Liver (tissue), 9 donors: ENCODE data around the gene ZNF687. TPM values are rescaled to one million over a fixed set of nuclear protein-coding genes. Genes with fewer than 3 reads are reported as not detected.
A peak's percentile ranks its signal among the peaks of the same experiment; 100 is the strongest.

Experiments
- DNase-seq: peaks from one replicate; pipeline ENCODE4 v3.0.0-alpha.2; 2017; ENCODE audit warnings: low spot score
- H3K27ac ChIP-seq, 2 donors: one replicate each; pipeline ENCODE4 v1.7.0; 2013; ENCODE audit warnings: inconsistent platforms in 2 of 2, low read length in 2 of 2, control low read depth in 1 of 2, low read depth in 1 of 2, mild to moderate bottlenecking in 1 of 2
- H3K27me3 ChIP-seq, 4 donors: one replicate each; pipeline versions ENCODE4 v1.6.1 to v1.7.0; 2013; ENCODE audit warnings: low read length in 3 of 4, inconsistent platforms in 1 of 4, mild to moderate bottlenecking in 1 of 4, moderate library complexity in 1 of 4; ENCODE audit not compliant: control insufficient read depth in 4 of 4, insufficient read depth in 4 of 4
- H3K36me3 ChIP-seq, 4 donors: one replicate each; pipeline versions ENCODE4 v1.6.1 to v1.7.0; 2013; ENCODE audit warnings: low read length in 3 of 4, mild to moderate bottlenecking in 3 of 4, low read depth in 1 of 4, moderate library complexity in 1 of 4; ENCODE audit not compliant: control insufficient read depth in 4 of 4, insufficient read depth in 3 of 4
- H3K4me1 ChIP-seq, 4 donors: one replicate each; pipeline versions ENCODE4 v1.6.1 to v1.7.0; 2013; ENCODE audit warnings: low read length in 3 of 4, mild to moderate bottlenecking in 3 of 4, moderate library complexity in 1 of 4; ENCODE audit not compliant: control insufficient read depth in 4 of 4, insufficient read depth in 4 of 4
- H3K4me3 ChIP-seq, 3 donors: one replicate each; pipeline versions ENCODE4 v1.6.1 to v1.7.0; 2013; ENCODE audit warnings: low read length in 3 of 3, control low read depth in 1 of 3, low read depth in 1 of 3, mild to moderate bottlenecking in 1 of 3
- H3K9ac ChIP-seq, 2 donors: one replicate each; pipeline ENCODE4 v1.7.0; 2013; ENCODE audit warnings: low read length in 2 of 2, mild to moderate bottlenecking in 2 of 2, moderate library complexity in 2 of 2, control low read depth in 1 of 2, low read depth in 1 of 2
- H3K9me3 ChIP-seq, 4 donors: one replicate each; pipeline versions ENCODE4 v1.6.1 to v1.7.0; 2013; ENCODE audit warnings: low read length in 3 of 4; ENCODE audit not compliant: control insufficient read depth in 4 of 4
- CTCF ChIP-seq: fragments of 150-350 bp; IDR thresholded peaks from 2 replicates; pipeline ENCODE4 v1.5.1; 2017; ENCODE audit warnings: improper control_type of control experiment, low read depth, low read length; ENCODE audit not compliant: missing input control
- EGR1 ChIP-seq, 2 donors: IDR thresholded peaks; 2 replicates each; pipeline ENCODE4 v1.6.1; 2016 to 2018; ENCODE audit warnings: antibody characterized with exemption in 2 of 2, low read depth in 2 of 2
- FOXA1 ChIP-seq: IDR thresholded peaks from 2 replicates; pipeline ENCODE4 v1.6.1; 2016; ENCODE audit warnings: antibody characterized with exemption
- FOXA2 ChIP-seq: IDR thresholded peaks from 2 replicates; pipeline ENCODE4 v1.6.1; 2016; ENCODE audit warnings: antibody characterized with exemption
- GABPA ChIP-seq, 2 donors: IDR thresholded peaks in 1 of 2; conservative IDR thresholded peaks in 1 of 2; 2 replicates each; pipeline ENCODE4 v1.6.1; 2016; ENCODE audit warnings: antibody characterized with exemption in 2 of 2, mild to moderate bottlenecking in 1 of 2, moderate library complexity in 1 of 2
- HNF4A ChIP-seq, 2 donors: conservative IDR thresholded peaks; 2 replicates each; pipeline ENCODE4 v1.6.1; 2016; ENCODE audit warnings: antibody characterized with exemption in 2 of 2, mild to moderate bottlenecking in 2 of 2
- HNF4G ChIP-seq: IDR thresholded peaks from 2 replicates; pipeline ENCODE4 v1.6.1; 2016; ENCODE audit warnings: antibody characterized with exemption
- JUND ChIP-seq, 2 donors: IDR thresholded peaks; 2 replicates each; pipeline ENCODE4 v1.6.1; 2016; ENCODE audit warnings: antibody characterized with exemption in 2 of 2
- NR2F2 ChIP-seq: IDR thresholded peaks from 2 replicates; pipeline ENCODE4 v1.6.1; 2016; ENCODE audit warnings: antibody characterized with exemption
- RAD21 ChIP-seq, 2 donors: IDR thresholded peaks; 2 replicates each; pipeline ENCODE4 v1.6.1; 2016; ENCODE audit warnings: antibody characterized with exemption in 2 of 2, mild to moderate bottlenecking in 2 of 2
- RXRA ChIP-seq, 2 donors: IDR thresholded peaks; 2 replicates each; pipeline ENCODE4 v1.6.1; 2017 to 2018; ENCODE audit warnings: antibody characterized with exemption in 2 of 2, mild to moderate bottlenecking in 1 of 2
- SP1 ChIP-seq: IDR thresholded peaks from 2 replicates; pipeline ENCODE4 v1.6.1; 2018; ENCODE audit warnings: antibody characterized with exemption, mild to moderate bottlenecking
- TAF1 ChIP-seq: conservative IDR thresholded peaks from 2 replicates; pipeline ENCODE4 v1.6.1; 2016; ENCODE audit warnings: antibody characterized with exemption, mild to moderate bottlenecking
- YY1 ChIP-seq: IDR thresholded peaks from 2 replicates; pipeline ENCODE4 v1.6.1; 2016; ENCODE audit warnings: antibody characterized with exemption, mild to moderate bottlenecking
- WGBS: extraction: QIAGEN DNeasy Blood & Tissue Kit; methylation state at CpG from one replicate; pipeline ENCODE4 v1.1.7; 2013; 5-methylcytosine and 5-hydroxymethylcytosine counted together
- polyA plus RNA-seq, 2 donors: library from polyadenylated mRNA; stranded (reverse) in 1 of 2; unstranded in 1 of 2; fragments of 200-250 nt in 1 of 2; fragments of >200 nt in 1 of 2; fragmentation: Nextera tagmentation in 1 of 2; extraction: Ambion mirVana in 1 of 2; gene quantifications; one replicate each; pipeline versions ENCODE4 v1.2.1 to v1.2.3, GENCODE V29; 2013 to 2015
- total RNA-seq, 2 donors: library from RNA; depleted of rRNA; stranded (reverse); fragments of >200 nt; gene quantifications; one replicate each; pipeline ENCODE4 v1.2.3, GENCODE V29; 2014
- TF ChIP-seq, protein P1 (sequence below): IDR thresholded peaks from 2 replicates; pipeline ENCODE4 v1.6.1; 2016; ENCODE audit warnings: antibody characterized with exemption
- TF ChIP-seq, protein P2 (sequence below): IDR thresholded peaks from 2 replicates; pipeline ENCODE4 v1.6.1; 2016; ENCODE audit warnings: antibody characterized with exemption, mild to moderate bottlenecking
- TF ChIP-seq, protein P3 (sequence below): IDR thresholded peaks from 2 replicates; pipeline ENCODE4 v1.6.1; 2016; ENCODE audit warnings: antibody characterized with exemption
- TF ChIP-seq, protein P4 (sequence below): IDR thresholded peaks from 2 replicates; pipeline ENCODE4 v1.6.1; 2016; ENCODE audit warnings: antibody characterized with exemption
- donor health status: healthy.
- donor health status: healthy.
- donor health status: healthy.
- donor health status: healthy.
- donor health status: healthy.

ZNF687 gene
- total and polyA plus RNA-seq, 4 donors = 2.7 to 9.7 (median 7.9) TPM

DNA sequence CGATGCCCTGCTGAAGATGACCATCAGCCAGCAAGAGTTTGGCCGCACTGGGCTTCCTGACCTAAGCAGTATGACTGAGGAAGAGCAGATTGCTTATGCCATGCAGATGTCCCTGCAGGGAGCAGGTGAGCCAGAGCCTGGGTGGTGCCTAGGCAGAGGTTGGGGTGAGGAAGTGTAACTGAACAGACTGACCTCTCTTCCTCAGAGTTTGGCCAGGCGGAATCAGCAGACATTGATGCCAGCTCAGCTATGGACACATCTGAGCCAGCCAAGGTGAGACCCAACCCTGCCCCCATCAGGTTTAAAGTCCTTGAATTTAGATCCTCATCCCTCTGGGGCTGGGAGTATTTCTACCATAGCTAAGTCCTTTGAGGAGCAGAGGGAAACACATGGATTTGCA, 15.8 kb upstream of the ZNF687 start:
- no peaks in the 10 kb centered on the region for H3K9me3 ChIP-seq
- no peak overlapping the region for H3K9ac ChIP-seq
- peak overlapping the region; percentile 54 to 81 for H3K27ac ChIP-seq
- H3K4me1 ChIP-seq = peaks cover 9 to 26% (median 24%) of the 10 kb centered on the region in 4 donors
- TF ChIP-seq RXRA (IDR thresholded peaks at IDR 0.05) (peak in 1 of 2 donors; percentile 51), HNF4A (conservative IDR thresholded peaks at IDR 0.05) (peak; percentile 64 to 67)
- TF ChIP-seq, protein P1, sequence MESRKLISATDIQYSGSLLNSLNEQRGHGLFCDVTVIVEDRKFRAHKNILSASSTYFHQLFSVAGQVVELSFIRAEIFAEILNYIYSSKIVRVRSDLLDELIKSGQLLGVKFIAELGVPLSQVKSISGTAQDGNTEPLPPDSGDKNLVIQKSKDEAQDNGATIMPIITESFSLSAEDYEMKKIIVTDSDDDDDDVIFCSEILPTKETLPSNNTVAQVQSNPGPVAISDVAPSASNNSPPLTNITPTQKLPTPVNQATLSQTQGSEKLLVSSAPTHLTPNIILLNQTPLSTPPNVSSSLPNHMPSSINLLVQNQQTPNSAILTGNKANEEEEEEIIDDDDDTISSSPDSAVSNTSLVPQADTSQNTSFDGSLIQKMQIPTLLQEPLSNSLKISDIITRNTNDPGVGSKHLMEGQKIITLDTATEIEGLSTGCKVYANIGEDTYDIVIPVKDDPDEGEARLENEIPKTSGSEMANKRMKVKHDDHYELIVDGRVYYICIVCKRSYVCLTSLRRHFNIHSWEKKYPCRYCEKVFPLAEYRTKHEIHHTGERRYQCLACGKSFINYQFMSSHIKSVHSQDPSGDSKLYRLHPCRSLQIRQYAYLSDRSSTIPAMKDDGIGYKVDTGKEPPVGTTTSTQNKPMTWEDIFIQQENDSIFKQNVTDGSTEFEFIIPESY = no peak
- WGBS = 47% methylated on average over 3 of the region's 3 CpGs
- no peak overlapping the region for H3K4me3 ChIP-seq
- DNase-seq = no peak
- no peaks in the 10 kb centered on the region for H3K27me3 ChIP-seq
- H3K36me3 ChIP-seq = peaks cover 10 to 33% (median 13%) of the 10 kb centered on the region in 4 donors

DNA sequence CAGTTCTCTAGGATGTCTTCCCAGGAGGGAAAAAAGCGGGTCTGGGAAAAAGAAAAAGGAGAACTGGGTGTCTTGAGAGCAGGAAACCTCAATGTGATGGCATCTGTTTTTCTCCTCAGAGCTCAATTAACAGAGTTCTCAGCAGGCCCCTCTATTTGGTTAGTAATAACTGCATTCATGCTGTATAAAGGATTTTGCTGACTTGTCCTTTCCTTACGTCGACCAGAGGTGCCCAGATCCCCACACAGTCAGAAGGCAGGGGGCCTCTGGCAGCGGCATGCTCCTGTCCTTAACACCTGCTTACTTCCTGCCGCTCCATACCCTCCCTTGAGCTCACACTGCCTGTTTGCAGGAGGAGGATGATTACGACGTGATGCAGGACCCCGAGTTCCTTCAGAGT, 15.3 kb upstream of the ZNF687 start:
- Histone ChIP-seq H3K9ac (no peak overlapping the region), H3K27ac (no peak overlapping the region), H3K36me3 (peaks cover 9 to 33% (median 13%) of the 10 kb centered on the region in 4 donors), H3K4me3 (no peak overlapping the region), H3K4me1 (peaks cover 9 to 26% (median 24%) of the 10 kb centered on the region in 4 donors), H3K27me3 (no peaks in the 10 kb centered on the region), H3K9me3 (no peaks in the 10 kb centered on the region)
- no peak for DNase-seq
- WGBS = 84% methylated on average over 8 of the region's 8 CpGs
- TF ChIP-seq, protein P2, sequence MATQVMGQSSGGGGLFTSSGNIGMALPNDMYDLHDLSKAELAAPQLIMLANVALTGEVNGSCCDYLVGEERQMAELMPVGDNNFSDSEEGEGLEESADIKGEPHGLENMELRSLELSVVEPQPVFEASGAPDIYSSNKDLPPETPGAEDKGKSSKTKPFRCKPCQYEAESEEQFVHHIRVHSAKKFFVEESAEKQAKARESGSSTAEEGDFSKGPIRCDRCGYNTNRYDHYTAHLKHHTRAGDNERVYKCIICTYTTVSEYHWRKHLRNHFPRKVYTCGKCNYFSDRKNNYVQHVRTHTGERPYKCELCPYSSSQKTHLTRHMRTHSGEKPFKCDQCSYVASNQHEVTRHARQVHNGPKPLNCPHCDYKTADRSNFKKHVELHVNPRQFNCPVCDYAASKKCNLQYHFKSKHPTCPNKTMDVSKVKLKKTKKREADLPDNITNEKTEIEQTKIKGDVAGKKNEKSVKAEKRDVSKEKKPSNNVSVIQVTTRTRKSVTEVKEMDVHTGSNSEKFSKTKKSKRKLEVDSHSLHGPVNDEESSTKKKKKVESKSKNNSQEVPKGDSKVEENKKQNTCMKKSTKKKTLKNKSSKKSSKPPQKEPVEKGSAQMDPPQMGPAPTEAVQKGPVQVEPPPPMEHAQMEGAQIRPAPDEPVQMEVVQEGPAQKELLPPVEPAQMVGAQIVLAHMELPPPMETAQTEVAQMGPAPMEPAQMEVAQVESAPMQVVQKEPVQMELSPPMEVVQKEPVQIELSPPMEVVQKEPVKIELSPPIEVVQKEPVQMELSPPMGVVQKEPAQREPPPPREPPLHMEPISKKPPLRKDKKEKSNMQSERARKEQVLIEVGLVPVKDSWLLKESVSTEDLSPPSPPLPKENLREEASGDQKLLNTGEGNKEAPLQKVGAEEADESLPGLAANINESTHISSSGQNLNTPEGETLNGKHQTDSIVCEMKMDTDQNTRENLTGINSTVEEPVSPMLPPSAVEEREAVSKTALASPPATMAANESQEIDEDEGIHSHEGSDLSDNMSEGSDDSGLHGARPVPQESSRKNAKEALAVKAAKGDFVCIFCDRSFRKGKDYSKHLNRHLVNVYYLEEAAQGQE = no peak
- TF ChIP-seq HNF4A (conservative IDR thresholded peaks at IDR 0.05) = no peak
- TF ChIP-seq RAD21 (IDR thresholded peaks at IDR 0.05) = no peak
- TF ChIP-seq YY1 = no peak
- TF ChIP-seq HNF4G = no peak
- TF ChIP-seq, protein P3, sequence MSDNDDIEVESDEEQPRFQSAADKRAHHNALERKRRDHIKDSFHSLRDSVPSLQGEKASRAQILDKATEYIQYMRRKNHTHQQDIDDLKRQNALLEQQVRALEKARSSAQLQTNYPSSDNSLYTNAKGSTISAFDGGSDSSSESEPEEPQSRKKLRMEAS = no peak
- TF ChIP-seq, protein P4, sequence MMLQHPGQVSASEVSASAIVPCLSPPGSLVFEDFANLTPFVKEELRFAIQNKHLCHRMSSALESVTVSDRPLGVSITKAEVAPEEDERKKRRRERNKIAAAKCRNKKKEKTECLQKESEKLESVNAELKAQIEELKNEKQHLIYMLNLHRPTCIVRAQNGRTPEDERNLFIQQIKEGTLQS = no peak
- no peak for TF ChIP-seq FOXA2
- no peak for TF ChIP-seq NR2F2
- TF ChIP-seq GABPA (IDR thresholded peaks at IDR 0.05 in 1 of 2, conservative IDR thresholded peaks at IDR 0.05 in 1 of 2) = no peak
- no peak for TF ChIP-seq EGR1 (IDR thresholded peaks at IDR 0.05; ENCODE audit: low read depth in 2 of 2)
- TF ChIP-seq, protein P1 = no peak
- TF ChIP-seq TAF1 = no peak
- TF ChIP-seq FOXA1 = no peak
- no peak for TF ChIP-seq RXRA (IDR thresholded peaks at IDR 0.05)
- TF ChIP-seq CTCF = no peak
- TF ChIP-seq JUND (IDR thresholded peaks at IDR 0.05) = no peak
- TF ChIP-seq SP1 = no peak
